ENCODE results near the gene PLXNA3.

DNA sequence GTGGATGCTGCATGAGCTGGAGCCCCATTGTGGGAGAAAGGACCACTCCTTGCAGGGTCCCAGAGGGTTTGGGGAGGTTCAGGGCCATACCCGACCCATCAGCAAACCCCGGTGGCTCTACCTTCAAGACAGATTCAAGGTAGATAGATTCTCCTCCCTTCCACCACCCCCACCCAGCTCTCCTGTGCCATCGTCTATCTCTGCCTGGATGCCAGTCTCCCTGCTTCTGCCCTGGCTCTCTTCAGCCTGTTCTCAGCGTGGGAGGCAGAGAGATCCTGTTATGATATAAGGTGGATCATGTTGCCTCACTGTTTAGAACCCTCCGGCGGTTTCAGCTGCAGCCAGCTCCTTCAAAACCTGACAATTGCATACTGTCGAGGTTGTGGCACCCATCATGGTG is 15.6 kb downstream of the PLXNA3 start:
- no peak for TF ChIP-seq POLR2A (IDR thresholded peaks at IDR 0.05)
- TF ChIP-seq CTCF (IDR thresholded peaks at IDR 0.05), result no peak

Data from Peyer's patch (tissue), 4 donors.